DOHH2 (cell line): ENCODE data around the gene RPS16.

Source experiments
- EZH2phosphoT487 ChIP-seq: fragments of 200-600 bp; sonication (generic); IDR thresholded peaks from 2 replicates; pipeline ENCODE4 v1.6.1; 2017; ENCODE audit warnings: borderline replicate concordance, mild to moderate bottlenecking, antibody characterized with exemption, low read length, moderate library complexity, mixed read lengths
- TF ChIP-seq, protein P1 (sequence below): fragments of 200-600 bp; sonication (generic); IDR thresholded peaks from one replicate; pipeline ENCODE4 v1.5.1; 2014; ENCODE audit warnings: antibody characterized with exemption, mild to moderate bottlenecking, low read depth, low read length; ENCODE audit not compliant: poor library complexity, severe bottlenecking

DNA sequence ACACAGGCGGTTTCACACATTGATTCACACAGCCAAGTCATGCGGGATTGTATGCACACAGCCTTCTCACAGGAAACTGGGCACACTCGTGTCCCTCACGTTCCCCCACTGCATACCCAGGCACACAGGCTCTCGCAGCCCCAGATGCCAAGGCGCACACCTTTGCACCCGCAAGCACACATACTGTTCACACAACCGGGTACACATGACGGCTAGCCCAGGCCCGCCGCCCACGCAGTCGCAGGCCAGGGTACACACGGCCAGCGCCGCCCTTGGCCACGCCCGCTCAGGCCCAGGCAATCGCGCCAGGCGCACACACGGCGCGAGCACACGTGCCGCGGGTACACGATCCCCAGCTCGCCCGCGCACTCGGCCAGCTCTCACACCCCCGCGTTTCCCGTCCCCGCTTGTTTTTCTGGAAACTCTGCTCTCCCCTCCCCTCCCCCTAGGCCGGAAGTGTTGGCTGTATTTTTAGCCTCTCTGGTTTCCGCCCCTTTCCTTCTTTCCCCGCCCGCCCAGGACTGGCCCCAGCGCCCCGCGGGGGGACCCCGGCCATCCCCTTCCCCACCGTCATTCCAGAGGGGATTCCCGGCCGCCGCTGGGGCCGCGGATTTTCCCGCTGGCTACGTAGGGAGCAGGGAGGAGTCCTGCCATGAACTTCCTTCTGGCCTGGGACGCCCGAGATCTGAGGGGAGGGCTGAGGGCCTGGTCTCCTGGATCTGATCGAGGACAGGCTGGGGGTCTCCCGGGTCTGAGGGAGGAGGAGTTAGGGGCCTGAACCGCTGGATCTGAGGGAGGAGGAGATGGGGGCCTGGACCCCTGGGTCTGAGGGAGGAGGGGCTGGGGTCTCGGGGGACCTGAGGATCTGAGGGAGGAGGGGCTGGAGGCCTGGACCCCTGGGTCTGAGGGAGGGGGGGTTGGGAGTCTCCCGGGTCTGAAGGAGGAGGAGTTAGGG lies 33.1 kb downstream of the RPS16 start:
- TF ChIP-seq, protein P1, sequence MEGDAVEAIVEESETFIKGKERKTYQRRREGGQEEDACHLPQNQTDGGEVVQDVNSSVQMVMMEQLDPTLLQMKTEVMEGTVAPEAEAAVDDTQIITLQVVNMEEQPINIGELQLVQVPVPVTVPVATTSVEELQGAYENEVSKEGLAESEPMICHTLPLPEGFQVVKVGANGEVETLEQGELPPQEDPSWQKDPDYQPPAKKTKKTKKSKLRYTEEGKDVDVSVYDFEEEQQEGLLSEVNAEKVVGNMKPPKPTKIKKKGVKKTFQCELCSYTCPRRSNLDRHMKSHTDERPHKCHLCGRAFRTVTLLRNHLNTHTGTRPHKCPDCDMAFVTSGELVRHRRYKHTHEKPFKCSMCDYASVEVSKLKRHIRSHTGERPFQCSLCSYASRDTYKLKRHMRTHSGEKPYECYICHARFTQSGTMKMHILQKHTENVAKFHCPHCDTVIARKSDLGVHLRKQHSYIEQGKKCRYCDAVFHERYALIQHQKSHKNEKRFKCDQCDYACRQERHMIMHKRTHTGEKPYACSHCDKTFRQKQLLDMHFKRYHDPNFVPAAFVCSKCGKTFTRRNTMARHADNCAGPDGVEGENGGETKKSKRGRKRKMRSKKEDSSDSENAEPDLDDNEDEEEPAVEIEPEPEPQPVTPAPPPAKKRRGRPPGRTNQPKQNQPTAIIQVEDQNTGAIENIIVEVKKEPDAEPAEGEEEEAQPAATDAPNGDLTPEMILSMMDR = no peak
- TF ChIP-seq EZH2phosphoT487 = no peak
